NCI-H2107 (cell line): Measurements from ENCODE around the gene KRT5.
"Not testable (repeated sequence)": the region's sequence is repeated elsewhere in the genome, so short reads cannot be mapped to it uniquely, and the experiment has no call there.

Experiments
- DNase-seq: peaks from one replicate; lab custom pipeline; 2025; lab: John Stamatoyannopoulos, UW

The KRT5 gene

GRCh38 chr12:52494100-52494499 lies 26.1 kb downstream of the KRT5 start:
- no peak for DNase-seq

- DNase-seq = no peak
These were observed 27.0 kb downstream of the KRT5 start, which contains the start of gene KRT6A for GRCh38 chr12:52493172-52493571. Gene KRT6A (minus strand): TSS chr12:52493257. CDS start chr12:52493188, 69 bp downstream.

- not testable (repeated sequence) for DNase-seq
These were observed 27.8 kb downstream of the KRT5 start for GRCh38 chr12:52492405-52492804.

GRCh38 chr12:52491495-52491894 lies 28.7 kb downstream of the KRT5 start:
- DNase-seq = not testable (repeated sequence)

- no peak for DNase-seq
These were observed 31.5 kb downstream of the KRT5 start for GRCh38 chr12:52488736-52489135.

- not testable (repeated sequence) for DNase-seq
These were observed 32.3 kb downstream of the KRT5 start for GRCh38 chr12:52487744-52488443.

- DNase-seq = no peak
These were observed 33.0 kb downstream of the KRT5 start for GRCh38 chr12:52487211-52487610.

GRCh38 chr12:52486166-52487105 lies 33.8 kb downstream of the KRT5 start:
- DNase-seq = no peak

- no peak for DNase-seq
These were observed 40.1 kb downstream of the KRT5 start for GRCh38 chr12:52480073-52480472.

- no peak for DNase-seq
These were observed 42.5 kb downstream of the KRT5 start for GRCh38 chr12:52477651-52478050.

GRCh38 chr12:52474212-52474611 lies 46.0 kb downstream of the KRT5 start:
- no peak for DNase-seq

GRCh38 chr12:52473768-52474167 lies 46.4 kb downstream of the KRT5 start, which contains the start of gene KRT6C:
Gene KRT6C (minus strand): TSS chr12:52473805. CDS start chr12:52473737, 68 bp downstream.
- no peak for DNase-seq

GRCh38 chr12:52469853-52470252 lies 50.3 kb downstream of the KRT5 start:
- DNase-seq = no peak

GRCh38 chr12:52464897-52465296 lies 55.3 kb downstream of the KRT5 start:
- no peak for DNase-seq
